GM19240 (cell line): ENCODE measurements around the gene SBF1.

Experiments
- DNase-seq: peaks from one replicate; pipeline ENCODE4 v3.0.0; 2011; ENCODE audit warnings: low spot score; ENCODE audit not compliant: insufficient read length

The SBF1 gene

GRCh38 chr22:50465066-50465930 is 9.5 kb downstream of the SBF1 start:
- DNase-seq: no peak

- DNase-seq: no peak
Observed at GRCh38 chr22:50464451-50464850, 10.4 kb downstream of the SBF1 start.

DNA sequence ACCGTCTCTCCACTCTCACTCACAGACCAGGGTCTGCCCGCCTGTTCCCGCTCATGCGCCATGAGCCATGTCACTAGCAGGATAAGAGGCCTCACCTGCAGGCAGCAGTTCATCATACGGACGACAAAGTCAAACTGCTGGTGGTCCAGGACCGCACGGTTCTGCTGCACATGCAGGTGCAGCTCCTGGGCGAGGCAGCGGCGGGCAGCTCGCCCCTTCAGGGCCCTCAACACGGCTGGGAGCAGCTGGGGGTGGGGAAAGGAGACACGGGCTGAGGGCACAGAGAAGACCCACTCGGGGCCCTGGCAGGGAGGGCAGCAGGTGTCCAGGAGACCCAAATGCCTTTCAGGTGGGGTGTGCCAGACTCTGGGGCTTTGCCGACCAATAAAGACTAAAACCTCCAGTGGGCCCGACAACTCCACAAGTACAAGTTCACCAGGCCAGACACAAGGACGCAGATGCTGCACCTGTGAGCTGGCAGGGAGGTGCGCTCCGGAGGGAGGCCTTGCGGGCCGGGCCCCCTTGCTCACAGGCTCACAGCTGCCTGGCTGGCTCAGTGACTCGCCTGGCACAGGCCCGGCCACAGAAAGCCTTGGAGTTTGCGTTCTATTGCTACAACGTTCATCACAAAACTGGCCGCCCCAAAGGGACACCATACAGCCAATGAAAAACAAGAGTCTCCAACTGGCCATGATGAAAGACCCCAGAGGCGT is 11.5 kb downstream of the SBF1 start:
- DNase-seq: no peak

- DNase-seq: no peak
Observed at GRCh38 chr22:50461979-50462540, 12.8 kb downstream of the SBF1 start.

GRCh38 chr22:50461536-50461935 is 13.3 kb downstream of the SBF1 start:
- no peak for DNase-seq

- DNase-seq: no peak
Observed at GRCh38 chr22:50460938-50461337, 13.9 kb downstream of the SBF1 start.

- DNase-seq: no peak
Observed at GRCh38 chr22:50459496-50460140, 15.2 kb downstream of the SBF1 start.

DNA sequence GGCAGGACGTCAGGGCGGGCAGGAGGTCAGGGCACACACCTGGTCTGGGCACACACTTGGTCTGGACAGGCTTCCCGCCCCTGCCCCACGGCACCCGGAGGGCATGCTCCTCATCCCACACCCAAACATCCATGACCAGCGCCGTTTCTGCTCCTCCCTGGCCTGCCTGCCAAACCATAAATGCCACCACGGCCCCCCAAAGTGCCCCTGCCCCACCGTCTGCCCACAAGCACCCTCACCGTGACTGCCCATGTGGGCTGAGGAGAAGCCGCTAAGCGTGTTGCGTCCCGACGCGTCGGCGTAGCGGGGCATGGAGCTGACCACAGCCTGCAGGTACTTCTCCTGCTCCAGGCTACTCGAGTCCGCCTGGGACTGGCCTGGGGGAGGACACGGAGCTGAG is 15.8 kb downstream of the SBF1 start:
- DNase-seq: no peak

GRCh38 chr22:50456466-50457234 is 18.2 kb downstream of the SBF1 start:
- DNase-seq: no peak

- DNase-seq: no peak
Observed at GRCh38 chr22:50456026-50456425, 18.8 kb downstream of the SBF1 start.

DNA sequence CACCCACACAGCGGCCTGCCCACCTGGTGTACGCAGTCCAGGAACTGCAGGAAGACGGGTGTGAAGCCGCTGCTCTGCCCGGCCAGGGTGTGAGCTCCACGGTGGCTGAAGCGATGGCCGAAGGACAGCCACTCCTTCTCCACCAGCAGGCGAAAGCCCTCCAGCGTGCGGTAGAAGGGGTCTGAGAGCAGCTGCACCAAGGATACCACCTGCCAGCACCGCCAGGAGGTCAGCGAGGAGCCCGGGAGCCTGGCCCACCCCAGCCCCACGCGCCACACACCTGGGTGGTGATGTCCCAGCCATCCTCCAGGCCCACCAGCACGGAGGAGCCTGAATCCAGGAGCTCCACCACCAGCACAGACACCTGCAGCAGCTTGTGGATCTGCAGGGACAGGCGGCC is 19.6 kb downstream of the SBF1 start:
- no peak for DNase-seq

- no peak for DNase-seq
Observed at GRCh38 chr22:50454556-50455075, 20.2 kb downstream of the SBF1 start.

DNA sequence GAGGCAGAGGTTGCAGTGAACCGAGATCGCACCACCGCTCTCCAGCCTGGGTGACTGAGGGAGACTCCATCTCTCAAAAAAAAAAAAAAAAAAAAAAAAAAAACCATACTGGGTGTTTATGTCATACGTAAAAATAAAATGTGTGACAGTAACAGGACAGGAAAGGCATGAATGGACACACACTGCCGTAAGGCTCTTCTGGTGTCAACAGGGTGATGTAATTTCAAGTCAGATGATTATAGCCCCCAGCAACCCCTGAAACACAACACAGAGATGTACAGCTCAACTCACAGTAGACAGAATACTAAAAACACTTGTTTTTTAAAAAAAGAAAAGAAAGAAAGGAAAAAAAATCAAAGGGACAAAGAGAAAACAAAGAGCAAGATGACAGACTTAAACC is 22.2 kb downstream of the SBF1 start:
- no peak for DNase-seq

DNA sequence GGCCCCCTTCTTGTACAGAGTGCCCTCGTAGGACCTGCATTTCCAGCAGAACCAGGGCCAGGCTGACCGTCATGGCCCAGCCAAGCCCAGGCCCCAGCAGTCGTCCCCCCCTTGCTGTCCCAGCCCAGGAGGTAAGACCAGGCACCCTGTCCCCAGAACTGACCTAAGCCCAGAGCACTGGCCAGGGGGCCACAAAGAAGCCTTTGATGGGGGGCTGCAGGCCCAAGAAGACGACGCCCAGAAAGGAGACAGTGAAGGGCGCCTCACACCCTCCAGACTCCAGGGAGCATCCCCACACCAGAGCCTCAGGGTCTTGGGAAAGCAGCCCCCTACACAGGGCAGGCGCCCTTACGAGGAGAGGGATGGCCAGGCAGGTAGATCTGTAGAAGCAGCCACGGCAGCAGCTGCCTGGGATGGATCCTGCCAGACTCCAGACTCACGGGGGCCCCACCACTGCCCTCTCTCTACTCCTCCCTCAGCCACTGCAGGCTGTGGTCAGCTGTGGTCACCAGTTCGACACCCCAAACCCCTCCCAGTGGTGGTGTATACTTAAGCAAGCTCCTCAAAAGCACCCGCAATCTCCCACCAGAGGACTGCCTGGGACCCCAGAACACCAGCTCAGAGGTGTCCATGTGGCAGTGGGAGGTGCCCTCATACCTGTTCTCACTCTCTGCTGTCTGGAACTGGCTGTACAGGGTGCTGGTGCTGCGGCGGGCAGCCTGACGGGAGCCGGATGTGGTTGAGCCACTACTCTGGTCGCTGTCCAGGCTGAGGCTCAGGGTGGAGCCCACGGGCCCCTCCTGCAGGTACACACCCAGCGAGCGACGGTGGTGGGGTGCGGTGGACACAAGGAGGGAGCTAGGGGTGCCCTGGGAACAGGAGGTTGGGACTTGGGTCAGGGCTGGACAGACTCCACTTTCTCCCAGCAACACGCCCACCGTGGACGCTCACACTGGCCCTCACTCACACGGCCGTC is 27.0 kb downstream of the SBF1 start:
- no peak for DNase-seq

GRCh38 chr22:50446708-50447575 is 27.9 kb downstream of the SBF1 start:
- DNase-seq: no peak

DNA sequence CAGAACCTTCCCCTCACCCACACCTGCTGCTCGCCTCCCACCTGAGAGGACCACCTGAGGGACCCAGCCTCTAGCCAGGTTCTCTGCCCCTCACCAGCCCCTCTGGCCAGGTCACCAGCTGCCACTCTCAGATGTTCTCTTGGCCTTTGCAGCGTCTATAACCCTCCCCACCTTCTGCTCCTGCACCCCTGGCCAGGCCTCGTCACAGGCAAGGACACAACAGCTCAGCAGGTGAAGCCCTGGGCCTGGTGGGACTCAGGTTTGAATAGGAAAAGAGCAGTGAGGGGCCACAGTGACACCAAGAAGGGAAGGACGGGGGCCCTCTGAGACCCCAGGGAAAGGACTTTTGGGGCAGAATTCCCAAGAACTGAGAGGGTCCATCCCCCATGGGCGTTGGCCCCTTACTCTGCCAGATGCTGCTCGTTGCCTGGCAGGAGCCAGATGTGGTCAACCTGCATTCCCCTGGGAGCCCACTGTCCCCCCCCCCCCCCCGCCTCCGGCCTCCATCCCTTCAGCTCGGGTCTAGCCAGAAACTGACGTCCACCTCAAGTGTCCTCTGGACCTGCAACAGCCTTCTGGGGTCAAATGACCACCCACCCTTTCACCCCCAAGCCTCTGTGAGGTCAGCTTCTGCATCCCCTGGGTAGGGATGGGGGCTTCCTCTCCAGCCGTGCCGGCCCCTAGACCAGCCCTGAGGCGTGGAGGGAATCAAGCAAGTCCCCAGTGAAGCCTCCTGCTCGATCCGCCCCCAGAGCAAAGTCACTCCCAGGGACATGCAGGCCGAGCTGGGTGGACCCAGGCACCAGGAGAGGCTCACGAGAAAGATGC is 28.7 kb downstream of the SBF1 start:
- no peak for DNase-seq

DNA sequence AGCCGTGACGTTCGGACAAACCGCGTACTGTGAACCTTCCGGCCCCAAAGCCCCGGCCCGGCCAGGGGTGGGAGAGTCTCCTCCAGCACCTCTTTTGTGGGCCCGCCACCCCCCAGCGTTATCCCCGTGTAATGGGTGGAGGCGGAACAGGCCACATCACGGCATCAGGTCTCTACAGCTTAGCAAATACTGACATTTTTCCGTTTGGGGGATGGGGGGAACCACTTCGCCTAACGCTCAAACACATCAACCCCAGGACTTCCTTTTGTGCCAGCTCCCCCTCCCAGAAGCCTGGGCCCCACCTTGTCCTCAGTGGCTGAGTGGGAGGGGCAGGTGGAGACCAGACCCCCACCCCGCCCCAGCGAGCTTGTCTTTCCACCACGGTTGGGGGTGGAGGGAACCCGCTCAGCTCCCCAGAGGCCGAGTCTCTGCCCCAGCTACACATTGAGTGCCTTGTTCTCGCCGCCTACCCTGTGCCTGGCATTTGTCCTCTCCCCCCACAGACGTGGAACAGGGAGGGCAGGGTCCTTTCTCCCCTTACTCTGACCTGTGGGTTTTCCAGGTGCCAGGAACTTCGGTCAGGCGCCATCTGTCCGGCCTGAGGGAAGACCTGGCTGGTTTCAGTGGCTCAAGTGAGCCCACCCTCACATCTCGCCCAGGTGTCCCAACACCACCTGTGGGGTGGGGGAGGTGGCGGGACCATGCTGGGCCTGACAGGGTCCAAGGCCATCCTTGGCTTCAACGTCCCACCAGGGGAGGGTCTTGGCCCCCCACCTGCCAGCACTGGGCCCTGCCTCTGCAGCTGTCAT is 29.6 kb downstream of the SBF1 start:
- no peak for DNase-seq
